ENCODE measurements around the gene MAPK8IP3. TPM values are rescaled to one million over a fixed set of nuclear protein-coding genes. Genes with fewer than 3 reads are reported as not detected.
A peak's percentile ranks its signal among the peaks of the same experiment; 100 is the strongest.

Gene MAPK8IP3
- total RNA-seq, 1 donor from 2014 or later, result 40.0 TPM

- peak; percentile 61 for DNase-seq (ENCODE audit: low read depth)
Observed at GRCh38 chr16:1812732-1813163, 106.8 kb downstream of the MAPK8IP3 start.

DNA sequence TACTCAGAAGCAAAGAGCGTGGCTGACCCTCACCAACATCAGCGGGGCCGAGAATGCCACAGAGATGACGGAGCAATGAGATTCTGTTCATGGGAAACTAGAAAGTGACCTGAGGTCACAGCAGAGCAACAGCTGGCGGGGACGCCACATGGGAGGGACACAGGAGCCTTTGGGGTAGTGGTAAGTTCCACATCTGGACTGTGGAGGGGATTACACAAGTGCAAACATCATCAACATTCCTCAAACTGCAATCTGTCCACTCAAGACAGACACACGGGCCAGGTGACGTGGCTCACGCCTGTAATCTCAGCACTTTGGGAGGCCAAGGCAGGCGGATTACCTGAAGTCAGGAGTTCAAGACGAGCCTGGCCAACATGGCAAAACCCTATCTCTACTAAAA is 109.5 kb downstream of the MAPK8IP3 start:
- DNase-seq (ENCODE audit: low read depth), result no peak

DNA sequence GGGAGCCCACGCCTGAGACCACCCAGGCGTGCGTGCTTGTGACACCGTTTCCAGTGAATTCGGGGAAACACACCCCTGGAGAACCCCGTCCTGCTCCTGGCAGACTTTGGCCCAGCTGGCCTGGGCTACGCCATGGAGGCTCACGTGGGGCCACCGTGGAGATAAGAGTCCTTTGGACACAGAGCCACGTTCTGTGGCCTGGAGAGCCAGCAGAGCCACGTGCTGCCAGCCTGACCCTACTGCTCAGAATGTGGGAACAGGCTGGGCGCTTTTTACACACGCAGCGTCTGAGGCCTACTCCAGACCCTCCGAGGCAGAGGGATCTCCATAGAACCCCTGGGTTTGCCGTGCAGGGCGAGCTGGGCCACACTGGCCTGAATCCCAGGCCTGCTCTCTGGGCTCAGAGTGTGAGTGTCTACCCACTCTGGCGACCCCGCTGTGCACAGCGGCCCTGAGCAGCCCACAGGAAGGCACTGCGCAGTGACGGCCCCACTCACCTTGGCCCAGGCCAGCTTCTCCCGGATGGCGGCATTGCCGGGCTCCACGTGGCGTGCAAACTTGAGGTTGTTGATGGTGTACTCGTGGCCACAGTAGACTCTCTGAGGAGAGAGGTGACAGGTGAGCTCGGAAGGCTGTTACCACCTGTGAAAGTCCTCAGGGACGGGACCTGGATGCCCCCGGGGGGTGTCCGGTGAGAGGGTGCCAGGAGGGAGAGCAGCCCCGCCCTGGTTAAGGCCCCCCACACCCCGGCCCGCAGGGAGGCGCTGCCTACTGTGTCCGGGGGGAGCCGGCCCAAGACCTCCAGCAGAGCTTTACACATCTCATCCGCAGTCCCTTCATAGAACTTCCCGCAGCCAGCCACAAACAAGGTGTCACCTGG is 110.6 kb downstream of the MAPK8IP3 start:
- DNase-seq (ENCODE audit: low read depth), result no peak

GRCh38 chr16:1817276-1817589 is 111.2 kb downstream of the MAPK8IP3 start:
- no peak for DNase-seq (ENCODE audit: low read depth)

DNA sequence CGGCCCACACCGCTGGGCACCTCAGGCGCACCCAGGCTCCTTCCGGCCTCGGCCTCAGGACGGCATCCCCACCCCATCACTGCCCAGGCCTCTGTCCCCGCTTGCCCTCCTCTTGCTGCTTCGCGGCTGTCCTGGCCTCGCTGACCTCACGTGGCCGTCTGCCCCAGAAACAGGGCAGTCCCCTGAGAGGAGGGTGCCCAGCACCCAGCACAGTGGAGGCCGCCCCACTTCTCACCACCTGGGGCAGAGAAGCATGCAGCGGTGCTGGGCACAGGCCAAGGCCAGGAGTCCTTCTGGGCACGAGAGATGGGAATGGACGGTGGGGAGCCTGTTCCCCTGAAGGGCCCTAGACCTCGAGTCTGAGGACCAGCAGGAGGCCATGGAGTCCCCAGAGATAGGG is 111.7 kb downstream of the MAPK8IP3 start:
- no peak for DNase-seq (ENCODE audit: low read depth)

DNA sequence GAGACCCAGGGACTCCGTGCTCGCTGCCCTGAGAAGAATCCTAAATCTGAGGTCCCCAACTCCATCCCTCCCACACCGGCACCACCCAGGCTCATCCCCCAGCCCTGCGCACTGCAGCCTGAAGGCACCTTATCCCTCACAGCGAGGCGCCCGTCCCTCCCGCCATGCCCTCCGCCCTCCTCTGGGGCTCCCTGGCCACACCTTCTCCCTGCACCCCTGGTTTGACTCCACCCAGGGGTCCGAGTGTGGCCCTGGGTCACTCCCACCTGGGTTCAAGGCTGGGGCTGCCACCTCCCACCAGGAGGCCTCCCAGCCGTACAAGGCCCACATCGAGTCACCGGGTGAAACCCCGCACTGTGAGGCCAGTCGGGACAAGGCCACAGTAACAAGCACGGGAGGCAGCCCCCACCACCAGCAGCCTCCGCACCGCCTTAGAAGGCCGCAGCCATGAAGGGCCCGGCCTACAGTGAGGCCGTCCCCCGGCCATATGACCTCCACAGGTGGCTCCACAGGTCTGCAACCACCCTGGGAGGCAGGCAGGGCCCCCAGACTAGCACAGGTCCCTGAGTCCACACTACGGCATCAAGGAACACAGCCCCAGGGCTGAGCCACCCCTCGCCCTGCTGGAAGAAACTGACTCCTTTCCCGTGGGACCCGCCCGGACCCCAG is 112.3 kb downstream of the MAPK8IP3 start:
- no peak for DNase-seq (ENCODE audit: low read depth)

- no peak for DNase-seq (ENCODE audit: low read depth)
Observed at GRCh38 chr16:1818873-1819525, 113.0 kb downstream of the MAPK8IP3 start.

GRCh38 chr16:1819611-1820010 is 113.6 kb downstream of the MAPK8IP3 start:
- DNase-seq (ENCODE audit: low read depth), result no peak

Other genes with a start within 250 kb of the MAPK8IP3 start
- 43.6 and 79.8 TPM in 2 replicates for gene CLCN7, start 231.2 kb upstream of the MAPK8IP3 start, total RNA-seq
- gene PTX4, start 217.3 kb upstream of the MAPK8IP3 start, total RNA-seq, result not detected in 2 replicates
- gene TELO2, start 212.8 kb upstream of the MAPK8IP3 start, total RNA-seq, result 11.1 and 19.8 TPM in 2 replicates
- gene TMEM204, start 172.5 kb upstream of the MAPK8IP3 start, total RNA-seq, result 0.10 TPM in 1 of 2 replicates, not detected in the other
- gene IFT140, start 94.1 kb upstream of the MAPK8IP3 start, total RNA-seq, result 19.1 and 59.2 TPM in 2 replicates
- gene CRAMP1, start 93.8 kb upstream of the MAPK8IP3 start, total RNA-seq, result 4.9 and 14.2 TPM in 2 replicates
- 149 and 284 TPM in 2 replicates for gene JPT2, start 27.9 kb upstream of the MAPK8IP3 start, total RNA-seq
- 38.9 and 84.0 TPM in 2 replicates for gene NME3, start 65.3 kb downstream of the MAPK8IP3 start, total RNA-seq
- 12.2 and 13.1 TPM in 2 replicates for gene EME2, start 66.6 kb downstream of the MAPK8IP3 start, total RNA-seq
- 41.6 and 68.4 TPM in 2 replicates for gene MRPS34, start 66.9 kb downstream of the MAPK8IP3 start, total RNA-seq
- gene SPSB3, start 76.4 kb downstream of the MAPK8IP3 start, total RNA-seq, result 53.2 and 60.8 TPM in 2 replicates
- 58.2 and 85.3 TPM in 2 replicates for gene NUBP2, start 76.8 kb downstream of the MAPK8IP3 start, total RNA-seq
- gene IGFALS, start 87.5 kb downstream of the MAPK8IP3 start, total RNA-seq, result 0.05 TPM in 1 of 2 replicates, not detected in the other
- gene HAGH, start 120.6 kb downstream of the MAPK8IP3 start, total RNA-seq, result 63.9 and 102 TPM in 2 replicates
- gene FAHD1, start 121.0 kb downstream of the MAPK8IP3 start, total RNA-seq, result 84.9 and 109 TPM in 2 replicates
- gene MEIOB, start 166.0 kb downstream of the MAPK8IP3 start, total RNA-seq, result 0.15 and 2.6 TPM in 2 replicates
- gene HS3ST6, start 212.2 kb downstream of the MAPK8IP3 start, total RNA-seq, result not detected in 2 replicates
- 9.6 and 10.8 TPM in 2 replicates for gene MSRB1, start 237.0 kb downstream of the MAPK8IP3 start, total RNA-seq
- gene RPL3L, start 248.5 kb downstream of the MAPK8IP3 start, total RNA-seq, result not detected in 2 replicates

All from renal cortical epithelial cell (primary cell).